HG02588 (cell line): ENCODE measurements around the gene MAP3K4.

ENCODE experiments used
- ATAC-seq: cut with Tn5 transposase; IDR thresholded peaks from one replicate; pipeline ENCODE4 v1.9.1; 2021; ENCODE audit warnings: mild to moderate bottlenecking, moderate library complexity; ENCODE audit not compliant: unreplicated experiment

MAP3K4 gene

DNA sequence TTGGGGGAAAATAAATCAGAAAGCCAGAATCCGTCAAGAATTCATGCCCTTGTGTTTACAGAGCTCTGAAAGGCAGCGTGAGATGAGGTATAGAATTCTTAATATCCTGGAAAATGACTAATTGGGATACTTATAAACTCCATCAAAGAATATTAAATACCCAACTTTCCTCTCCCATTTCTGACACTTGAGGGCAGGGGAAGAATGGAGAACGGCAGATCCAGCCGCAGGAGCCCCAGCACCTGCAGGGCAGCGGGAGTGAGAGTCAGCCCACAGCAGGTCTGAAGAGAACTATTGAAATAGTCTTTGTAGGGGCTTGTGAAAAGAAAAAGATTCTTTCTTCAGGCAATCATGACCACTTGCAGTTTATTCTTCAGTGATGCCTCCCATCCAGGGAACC, 175.1 kb downstream of the MAP3K4 start:
- no peak for ATAC-seq
